Measurements from ENCODE around the gene LMBR1L. TPM values are rescaled to one million over a fixed set of nuclear protein-coding genes. Genes with fewer than 3 reads are reported as not detected.

Gene LMBR1L
- total RNA-seq, 2 experiments from 2014 or later = 37.2 to 43.6 TPM

DNA sequence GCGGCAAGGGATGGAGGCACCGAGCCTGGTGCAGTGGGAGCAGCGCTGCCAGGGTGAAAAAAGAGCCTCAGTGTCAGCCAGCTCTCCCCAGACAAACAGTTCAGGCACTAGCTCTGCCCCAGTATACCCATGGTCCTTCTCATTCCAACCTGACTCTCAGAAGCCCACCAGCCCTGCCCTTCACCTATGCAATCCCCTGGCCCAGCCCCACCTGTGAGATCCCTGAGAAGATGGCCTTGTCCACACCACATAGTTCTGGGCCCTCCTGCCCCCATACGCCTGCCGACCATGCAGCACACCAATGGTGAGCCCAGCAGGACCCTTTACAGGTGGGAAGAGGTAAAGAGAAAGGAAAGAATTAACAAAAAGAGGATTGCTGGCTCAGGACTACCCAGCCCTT is 56.6 kb downstream of the LMBR1L start:
- DNase-seq (ENCODE audit: low spot score) = no peak
- H3K4me3 ChIP-seq (ENCODE audit: low read depth, low read length, poor library complexity, severe bottlenecking) = no peak overlapping the region
- H2AFZ ChIP-seq (ENCODE audit: low read length) = no peak overlapping the region
- H4K20me1 ChIP-seq (ENCODE audit: insufficient read depth, low read length) = peaks cover 42% of the 10 kb centered on the region
- ChIA-PET POLR2A (no interaction called here), CTCF (ENCODE audit: unreplicated experiment) (no interaction called here)
- H3K27ac ChIP-seq (ENCODE audit: low read depth, low read length, poor library complexity, severe bottlenecking) = no peak overlapping the region
- no peak for TF ChIP-seq EZH2phosphoT487 (IDR thresholded peaks at IDR 0.05; ENCODE audit: borderline replicate concordance, low read depth, low read length)
- TF ChIP-seq, protein P1, sequence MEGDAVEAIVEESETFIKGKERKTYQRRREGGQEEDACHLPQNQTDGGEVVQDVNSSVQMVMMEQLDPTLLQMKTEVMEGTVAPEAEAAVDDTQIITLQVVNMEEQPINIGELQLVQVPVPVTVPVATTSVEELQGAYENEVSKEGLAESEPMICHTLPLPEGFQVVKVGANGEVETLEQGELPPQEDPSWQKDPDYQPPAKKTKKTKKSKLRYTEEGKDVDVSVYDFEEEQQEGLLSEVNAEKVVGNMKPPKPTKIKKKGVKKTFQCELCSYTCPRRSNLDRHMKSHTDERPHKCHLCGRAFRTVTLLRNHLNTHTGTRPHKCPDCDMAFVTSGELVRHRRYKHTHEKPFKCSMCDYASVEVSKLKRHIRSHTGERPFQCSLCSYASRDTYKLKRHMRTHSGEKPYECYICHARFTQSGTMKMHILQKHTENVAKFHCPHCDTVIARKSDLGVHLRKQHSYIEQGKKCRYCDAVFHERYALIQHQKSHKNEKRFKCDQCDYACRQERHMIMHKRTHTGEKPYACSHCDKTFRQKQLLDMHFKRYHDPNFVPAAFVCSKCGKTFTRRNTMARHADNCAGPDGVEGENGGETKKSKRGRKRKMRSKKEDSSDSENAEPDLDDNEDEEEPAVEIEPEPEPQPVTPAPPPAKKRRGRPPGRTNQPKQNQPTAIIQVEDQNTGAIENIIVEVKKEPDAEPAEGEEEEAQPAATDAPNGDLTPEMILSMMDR (conservative IDR thresholded peaks at IDR 0.05; ENCODE audit: low read length) = no peak
- H3K36me3 ChIP-seq (ENCODE audit: insufficient read depth, low read length) = peaks cover 75% of the 10 kb centered on the region
- BruUV-seq (replicated peaks) = no TSS peak
- intact Hi-C loops (cut with micrococcal nuclease; ENCODE audit: unreplicated experiment) = no loop called here
- H3K4me2 ChIP-seq (ENCODE audit: low read length) = no peak overlapping the region
- H3K4me1 ChIP-seq (ENCODE audit: insufficient read depth, low read length, poor library complexity, severe bottlenecking) = peaks cover 25% of the 10 kb centered on the region
- H3K9me2 ChIP-seq (ENCODE audit: insufficient read depth, low read length) = no peaks in the 10 kb centered on the region
- peaks cover 50% of the 10 kb centered on the region for H3K79me2 ChIP-seq (ENCODE audit: insufficient read depth, low read depth, low read length)
- H3K9me3 ChIP-seq (ENCODE audit: low read length) = no peaks in the 10 kb centered on the region

DNA sequence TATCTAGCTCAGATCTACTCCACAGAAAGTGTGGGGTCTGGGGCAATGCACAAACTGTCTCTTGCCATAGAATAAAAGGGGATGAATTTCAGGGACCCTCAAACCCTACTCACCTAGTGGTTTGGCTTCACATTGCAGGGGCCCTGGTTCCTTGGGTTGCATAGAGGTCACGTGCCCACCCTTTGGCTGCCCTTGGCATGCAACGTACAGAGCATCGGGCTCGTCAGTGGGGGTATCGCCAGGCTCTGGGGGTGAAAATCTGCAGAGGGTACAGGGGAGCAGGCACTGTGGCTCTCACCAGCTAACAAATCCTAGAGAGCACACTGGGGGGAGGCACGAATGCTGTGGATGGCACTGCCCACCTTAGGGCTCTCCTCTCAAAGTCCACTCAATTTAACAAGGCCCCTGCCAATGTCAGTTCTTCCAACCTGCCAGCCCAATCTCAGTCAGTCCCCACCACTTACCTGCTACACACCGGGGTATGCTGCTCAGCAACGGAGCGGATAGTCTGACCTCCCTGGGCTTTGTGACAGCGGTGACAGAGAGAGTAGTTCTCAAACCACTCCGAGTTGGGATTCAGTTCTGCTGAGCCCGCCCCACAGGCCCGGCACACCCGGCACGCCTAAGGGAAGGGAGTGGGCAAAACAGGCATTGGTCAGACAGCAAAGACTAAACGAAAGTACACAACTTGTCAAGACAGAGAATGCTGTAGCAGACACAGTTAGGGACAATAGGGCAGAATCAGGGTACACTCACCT is 58.0 kb downstream of the LMBR1L start:
- Histone ChIP-seq H3K79me2 (ENCODE audit: insufficient read depth, low read depth, low read length) (peaks cover 35% of the 10 kb centered on the region), H3K9me3 (ENCODE audit: low read length) (no peaks in the 10 kb centered on the region), H3K36me3 (ENCODE audit: insufficient read depth, low read length) (peaks cover 83% of the 10 kb centered on the region), H3K4me1 (ENCODE audit: insufficient read depth, low read length, poor library complexity, severe bottlenecking) (peaks cover 23% of the 10 kb centered on the region), H3K4me2 (ENCODE audit: low read length) (no peak overlapping the region), H3K4me3 (ENCODE audit: low read depth, low read length, poor library complexity, severe bottlenecking) (no peak overlapping the region), H4K20me1 (ENCODE audit: insufficient read depth, low read length) (peaks cover 27% of the 10 kb centered on the region), H3K27ac (ENCODE audit: low read depth, low read length, poor library complexity, severe bottlenecking) (no peak overlapping the region), H2AFZ (ENCODE audit: low read length) (no peak overlapping the region), H3K9me2 (ENCODE audit: insufficient read depth, low read length) (no peaks in the 10 kb centered on the region)
- ChIA-PET CTCF (ENCODE audit: unreplicated experiment) (no interaction called here), POLR2A (no interaction called here)
- DNase-seq (ENCODE audit: low spot score) = no peak
- intact Hi-C loops (cut with micrococcal nuclease; ENCODE audit: unreplicated experiment) = no loop called here
- no peak for TF ChIP-seq EZH2phosphoT487 (IDR thresholded peaks at IDR 0.05; ENCODE audit: borderline replicate concordance, low read depth, low read length)
- TF ChIP-seq, protein P1 (conservative IDR thresholded peaks at IDR 0.05; ENCODE audit: low read length) = no peak
- TSS peak; percentile 54 for BruUV-seq (replicated peaks)

DNA sequence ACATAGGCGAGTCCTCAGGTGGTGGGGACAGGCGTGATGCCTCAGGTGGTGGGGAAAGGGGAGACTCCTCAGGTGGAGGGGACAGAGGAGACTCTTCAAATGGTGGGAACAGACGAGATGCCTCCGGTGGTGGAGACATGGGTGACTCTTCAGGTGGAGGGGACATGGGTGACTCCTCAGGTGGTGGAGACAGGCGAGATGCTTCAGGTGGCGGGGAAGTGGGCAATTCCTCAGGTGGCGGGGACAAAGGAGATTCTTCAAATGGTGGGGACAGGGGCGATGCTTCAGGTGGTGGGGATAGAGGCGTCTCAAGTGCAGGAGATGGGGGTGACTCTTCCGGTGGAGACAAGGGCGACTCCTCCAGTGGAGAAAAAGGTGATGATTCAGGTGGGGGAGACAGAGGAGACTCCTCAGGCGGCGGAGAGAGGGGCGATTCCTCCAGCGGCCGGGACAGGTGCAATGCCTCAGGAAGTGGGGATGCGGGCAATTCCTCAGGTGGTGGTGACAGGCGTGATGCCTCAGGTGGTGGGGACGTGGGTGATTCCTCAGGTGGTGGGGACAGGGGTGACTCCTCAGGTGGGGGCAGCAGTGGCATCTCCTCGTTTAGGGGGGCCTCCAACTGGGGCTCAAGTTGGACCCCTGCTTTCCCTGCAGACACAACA is 58.7 kb downstream of the LMBR1L start:
- H3K36me3 ChIP-seq (ENCODE audit: insufficient read depth, low read length) = peaks cover 90% of the 10 kb centered on the region
- H2AFZ ChIP-seq (ENCODE audit: low read length) = no peak overlapping the region
- ChIA-PET CTCF (ENCODE audit: unreplicated experiment) (no interaction called here), POLR2A (no interaction called here)
- H3K4me2 ChIP-seq (ENCODE audit: low read length) = no peak overlapping the region
- intact Hi-C loops (cut with micrococcal nuclease; ENCODE audit: unreplicated experiment) = no loop called here
- peaks cover 20% of the 10 kb centered on the region for H4K20me1 ChIP-seq (ENCODE audit: insufficient read depth, low read length)
- peaks cover 28% of the 10 kb centered on the region for H3K79me2 ChIP-seq (ENCODE audit: insufficient read depth, low read depth, low read length)
- no TSS peak for BruUV-seq (replicated peaks)
- H3K4me3 ChIP-seq (ENCODE audit: low read depth, low read length, poor library complexity, severe bottlenecking) = no peak overlapping the region
- H3K9me3 ChIP-seq (ENCODE audit: low read length) = no peaks in the 10 kb centered on the region
- peaks cover 16% of the 10 kb centered on the region for H3K4me1 ChIP-seq (ENCODE audit: insufficient read depth, low read length, poor library complexity, severe bottlenecking)
- no peak overlapping the region for H3K27ac ChIP-seq (ENCODE audit: low read depth, low read length, poor library complexity, severe bottlenecking)
- H3K9me2 ChIP-seq (ENCODE audit: insufficient read depth, low read length) = no peaks in the 10 kb centered on the region
- DNase-seq (ENCODE audit: low spot score) = no peak
- TF ChIP-seq EZH2phosphoT487 (IDR thresholded peaks at IDR 0.05; ENCODE audit: borderline replicate concordance, low read depth, low read length) = no peak
- TF ChIP-seq, protein P1 (conservative IDR thresholded peaks at IDR 0.05; ENCODE audit: low read length) = no peak
